GM13977 (cell line): ENCODE data around the gene RARRES1.

Experiments used
- DNase-seq: peaks from one replicate; pipeline ENCODE4 v3.0.0; 2012; ENCODE audit warnings: low spot score
- CTCF ChIP-seq: IDR thresholded peaks from 2 replicates; pipeline ENCODE4 v1.5.1; 2012; ENCODE audit warnings: mild to moderate bottlenecking, control low read depth; ENCODE audit not compliant: insufficient read depth; ENCODE audit errors: extremely low read depth, missing control alignments
- in situ Hi-C: fragments of 300-500 bp; cut with MboI; formaldehyde crosslinking; loops from one replicate; pipeline ENCODE4 v1.12.0; 2022; ENCODE audit warnings: low sequenced_read_pairs, low pct_unique_long_range_greater_than_20kb, mixed read lengths, inconsistent platforms; ENCODE audit not compliant: unreplicated experiment

Gene RARRES1

DNA sequence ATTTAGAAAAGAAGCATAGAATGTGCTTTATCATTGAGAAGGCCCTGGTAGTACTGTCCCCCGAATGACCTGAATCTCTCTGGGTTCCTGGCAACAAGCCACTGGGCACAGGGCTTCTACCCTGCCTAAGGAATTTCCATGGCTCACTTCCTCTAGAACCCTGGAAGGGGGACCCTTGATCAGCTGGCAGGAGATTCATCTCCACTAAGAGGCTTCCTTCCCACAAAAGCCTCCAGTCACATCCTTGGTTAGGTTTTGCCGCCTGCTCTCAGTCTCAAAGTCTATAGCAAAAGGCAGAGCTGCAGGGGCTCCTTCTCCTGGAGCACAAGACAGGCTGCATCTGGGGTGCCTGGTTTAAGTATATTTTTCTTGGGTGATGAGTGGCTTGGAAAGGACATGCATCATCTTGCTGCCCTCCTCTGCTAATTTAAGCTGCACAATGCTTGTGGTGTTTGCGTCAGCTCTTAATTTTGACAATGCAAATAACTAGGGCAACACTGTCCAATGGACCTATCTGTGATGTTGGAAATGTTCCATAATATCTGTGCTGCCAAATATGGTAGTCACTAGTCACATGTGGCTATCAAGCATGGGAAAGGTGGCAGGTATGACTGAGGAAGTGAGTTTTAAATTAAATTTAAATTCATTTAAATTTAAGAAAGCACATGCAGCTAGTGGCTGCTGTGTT, 33.4 kb upstream of the RARRES1 start:
- no peak for DNase-seq
- in situ Hi-C loops, result no loop called here
- no peak for TF ChIP-seq CTCF

DNA sequence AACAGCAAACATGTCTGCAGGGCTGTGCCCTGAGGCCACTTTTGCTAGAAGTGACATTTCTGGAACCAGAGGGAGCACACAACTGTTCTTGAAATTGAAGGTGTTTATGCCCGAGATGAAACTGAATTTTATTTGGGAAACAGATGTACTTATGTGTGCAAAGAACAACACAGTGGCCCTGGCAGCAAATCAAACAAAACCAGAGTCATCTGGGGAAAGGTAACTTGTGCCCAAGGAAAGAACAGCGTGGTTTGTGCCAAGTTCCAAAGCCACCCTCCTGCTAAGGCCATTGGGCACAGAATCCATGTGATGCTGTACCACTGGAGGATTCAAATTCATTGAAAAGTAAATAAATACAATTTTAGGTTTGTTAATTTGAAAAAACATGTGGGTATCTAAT, 31.2 kb upstream of the RARRES1 start:
- TF ChIP-seq CTCF, result no peak
- in situ Hi-C loops, result no loop called here
- DNase-seq, result no peak

DNA sequence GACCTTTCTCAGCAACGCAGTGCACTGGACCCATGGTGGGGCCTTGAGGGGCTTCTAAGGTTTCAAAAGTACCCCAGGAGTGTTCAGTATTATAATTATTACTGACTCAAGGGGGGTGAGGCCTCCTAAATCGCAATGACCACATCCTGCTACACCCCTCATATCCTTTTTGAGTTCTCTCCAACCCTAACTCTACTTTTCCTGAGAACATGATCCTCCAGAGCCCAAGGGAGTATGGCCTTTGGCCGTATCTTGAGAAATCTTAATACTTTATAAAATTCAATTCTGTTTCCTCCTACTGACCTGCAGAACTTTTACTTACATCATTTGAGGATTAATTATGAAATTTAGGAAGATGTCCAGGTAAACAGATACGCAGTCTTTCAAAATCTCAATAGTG, 30.4 kb upstream of the RARRES1 start:
- in situ Hi-C loops, result no loop called here
- no peak for DNase-seq
- TF ChIP-seq CTCF, result no peak

DNA sequence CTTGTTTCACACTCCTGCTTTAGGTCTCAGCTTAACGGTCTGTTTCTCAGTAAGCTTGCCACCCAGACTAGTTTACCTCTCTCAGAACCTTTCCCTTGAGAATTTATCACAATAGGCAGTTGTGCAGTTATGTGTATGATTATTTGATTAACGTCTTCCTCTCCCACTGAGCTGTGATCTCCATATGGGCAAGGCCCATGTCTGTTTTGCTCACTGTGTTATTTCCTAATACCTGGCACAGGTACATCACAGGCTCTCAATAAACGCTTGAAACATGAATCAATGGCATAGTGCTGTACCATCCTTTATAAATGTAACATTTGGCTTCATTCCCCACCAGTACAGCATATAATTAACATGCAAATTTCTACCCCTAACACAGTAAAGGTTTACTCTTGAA, 29.1 kb upstream of the RARRES1 start:
- in situ Hi-C loops, result no loop called here
- TF ChIP-seq CTCF, result no peak
- no peak for DNase-seq

GRCh38 chr3:158755421-158755820, 23.2 kb upstream of the RARRES1 start:
- no peak for TF ChIP-seq CTCF
- in situ Hi-C loops, result no loop called here

DNA sequence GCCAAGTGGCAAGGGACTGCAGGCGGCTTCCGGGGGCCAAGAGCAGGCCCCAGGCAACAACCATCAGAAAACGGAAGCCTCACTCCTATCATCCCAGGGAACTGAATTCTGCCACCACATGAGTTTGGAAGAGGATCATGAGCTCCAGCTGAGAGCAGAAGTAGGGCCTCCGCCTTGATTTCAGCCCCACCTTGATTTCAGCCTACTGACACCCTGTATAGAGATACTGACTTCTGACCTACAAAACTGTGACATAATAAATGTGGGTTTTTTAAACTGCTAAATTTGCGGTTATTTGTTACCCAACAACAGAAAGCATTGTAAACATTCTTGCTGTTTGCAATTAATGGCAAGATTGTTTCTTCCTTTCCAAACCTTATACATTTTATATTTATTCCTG, 21.6 kb upstream of the RARRES1 start:
- TF ChIP-seq CTCF, result no peak
- no peak for DNase-seq
- in situ Hi-C loops, result no loop called here

More at GRCh38 chr3:158755421-158755820, 23.2 kb upstream of the RARRES1 start:
- no peak for DNase-seq
